ENCODE measurements around the gene RNF167.

DNA sequence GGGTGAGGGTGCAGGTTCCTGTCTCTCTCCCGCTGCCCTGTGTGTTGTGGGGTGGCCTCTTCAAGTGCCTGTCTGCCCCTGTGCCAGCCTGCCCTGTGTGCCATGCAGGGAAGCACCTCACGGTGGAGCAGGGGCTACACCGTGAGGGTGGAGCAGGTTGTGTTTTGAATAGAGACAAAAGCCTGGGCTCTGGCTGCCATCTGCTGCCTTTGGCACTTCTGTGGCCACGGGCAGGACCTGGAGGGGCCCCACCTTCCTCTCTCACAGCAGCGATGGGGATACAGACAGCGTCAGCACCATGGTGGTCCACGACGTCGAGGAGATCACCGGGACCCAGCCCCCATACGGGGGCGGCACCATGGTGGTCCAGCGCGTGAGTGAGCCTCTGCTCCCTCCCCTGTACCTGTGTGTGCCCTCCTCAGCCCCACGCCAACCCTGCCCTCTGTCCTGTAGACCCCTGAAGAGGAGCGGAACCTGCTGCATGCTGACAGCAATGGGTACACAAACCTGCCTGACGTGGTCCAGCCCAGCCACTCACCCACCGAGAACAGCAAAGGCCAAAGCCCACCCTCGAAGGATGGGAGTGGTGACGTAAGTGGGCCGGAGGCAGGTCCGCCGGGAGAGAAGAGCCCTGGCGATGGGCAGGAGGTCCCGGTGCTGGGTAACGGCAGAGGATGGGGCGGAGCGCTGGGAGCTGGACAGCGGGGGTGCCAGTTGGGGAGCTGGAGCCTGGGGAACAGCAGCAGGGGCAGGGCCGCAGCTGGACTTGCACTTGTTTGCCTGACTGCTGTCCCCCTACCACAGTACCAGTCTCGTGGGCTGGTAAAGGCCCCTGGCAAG, 46.1 kb upstream of the RNF167 start:
- TF ChIP-seq EZH2phosphoT487 (IDR thresholded peaks at IDR 0.05; ENCODE audit: insufficient read depth, low read depth) (no peak), EZH2 (IDR thresholded peaks at IDR 0.05; ENCODE audit: insufficient read depth, poor library complexity, severe bottlenecking) (no peak)
